Muscle of leg (tissue), 11 donors: ENCODE measurements around the gene IL22. TPM values are rescaled to one million over a fixed set of nuclear protein-coding genes. Genes with fewer than 3 reads are reported as not detected.

Experiments
- DNase-seq: peaks from one replicate; pipeline ENCODE4 v3.0.0; 2013
- H3K27ac ChIP-seq: one replicate; pipeline ENCODE4 v1.5.1; 2013; ENCODE audit warnings: mild to moderate bottlenecking, low read length, control low read depth
- H3K27me3 ChIP-seq: one replicate; pipeline ENCODE4 v1.6.1; 2013; ENCODE audit warnings: low read length; ENCODE audit not compliant: control insufficient read depth, insufficient read depth
- H3K36me3 ChIP-seq: one replicate; pipeline ENCODE4 v1.6.1; 2013; ENCODE audit warnings: low read length; ENCODE audit not compliant: control insufficient read depth, insufficient read depth
- H3K4me1 ChIP-seq: one replicate; pipeline ENCODE4 v1.6.1; 2013; ENCODE audit warnings: low read length; ENCODE audit not compliant: control insufficient read depth, insufficient read depth
- H3K4me3 ChIP-seq: one replicate; pipeline ENCODE4 v1.5.1; 2013; ENCODE audit warnings: low read length, control low read depth
- H3K9me3 ChIP-seq: replicated peaks from 2 replicates; pipeline ENCODE4 v1.6.1; 2013; ENCODE audit warnings: low read depth, low read length; ENCODE audit not compliant: control insufficient read depth
- WGBS: methylation state at CpG from one replicate; pipeline ENCODE4 v1.1.5; 2013; ENCODE audit warnings: missing lambda C conversion rate; ENCODE audit not compliant: insufficient coverage; 5-methylcytosine and 5-hydroxymethylcytosine counted together
- polyA plus RNA-seq, 8 donors: library from polyadenylated mRNA; unstranded; fragments of 120-200 nt; gene quantifications; one replicate each; pipeline versions ENCODE4 v1.2.1 to v1.2.3, GENCODE V29; 2013; ENCODE audit warnings: inconsistent platforms in 1 of 8, low replicate concordance in 1 of 8; ENCODE audit not compliant: insufficient read length in 8 of 8, insufficient read depth in 1 of 8
- total RNA-seq: library from RNA; stranded (reverse); fragments of 120-200 nt; gene quantifications from one replicate; pipeline ENCODE4 v1.2.4, GENCODE V29; 2013

The IL22 gene
- total and polyA plus RNA-seq, 9 donors, result not detected

DNA sequence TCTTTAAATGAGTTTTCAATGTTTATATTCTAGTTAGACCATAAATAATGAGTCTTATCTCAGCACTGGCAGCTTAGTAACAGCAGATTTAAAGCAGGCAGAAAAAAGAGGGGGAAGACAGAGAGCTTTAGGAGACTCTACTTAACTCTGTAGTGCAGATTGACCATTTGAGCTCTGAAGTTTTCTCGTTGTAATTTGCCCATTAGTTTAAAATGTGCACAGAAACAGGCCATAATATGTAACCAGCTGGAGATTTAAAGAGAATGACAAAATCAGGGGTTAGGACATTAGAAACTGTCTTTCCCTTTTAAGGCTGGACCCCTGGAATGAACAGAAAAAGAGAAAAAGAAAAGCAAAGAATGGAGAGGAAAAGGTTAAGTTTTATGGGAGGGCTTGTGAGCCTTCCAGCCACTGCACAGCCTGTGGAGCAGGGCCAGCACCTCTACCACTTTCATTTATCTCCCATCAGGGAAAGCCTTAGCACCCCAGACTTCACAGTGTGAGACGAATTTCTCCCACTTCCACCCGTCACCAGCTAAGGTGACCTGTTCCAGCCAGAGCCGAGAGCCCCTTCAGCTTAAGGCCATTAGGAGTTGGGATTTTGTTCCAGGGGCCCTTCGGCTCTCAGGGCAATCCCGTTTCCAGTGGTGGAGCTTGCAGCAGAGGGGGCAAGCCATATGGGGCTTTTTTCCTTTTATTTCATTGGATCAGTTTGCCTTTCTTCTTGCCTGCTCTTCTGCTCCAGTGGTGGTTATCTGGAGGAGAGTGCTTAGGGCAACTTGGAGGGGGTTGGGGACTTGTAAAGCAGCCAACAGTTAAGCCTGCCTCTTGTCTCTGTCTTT, 8.0 kb downstream of the IL22 start:
- DNase-seq, result peak; percentile 36
- WGBS, result 8% methylated on average over 2 of the region's 6 CpGs
- no peaks in the 10 kb centered on the region for H3K4me1 ChIP-seq
- H3K36me3 ChIP-seq, result no peaks in the 10 kb centered on the region
- no peaks in the 10 kb centered on the region for H3K9me3 ChIP-seq
- no peak overlapping the region for H3K27ac ChIP-seq
- H3K27me3 ChIP-seq, result no peaks in the 10 kb centered on the region
- peak overlapping the region; percentile 16 for H3K4me3 ChIP-seq

DNA sequence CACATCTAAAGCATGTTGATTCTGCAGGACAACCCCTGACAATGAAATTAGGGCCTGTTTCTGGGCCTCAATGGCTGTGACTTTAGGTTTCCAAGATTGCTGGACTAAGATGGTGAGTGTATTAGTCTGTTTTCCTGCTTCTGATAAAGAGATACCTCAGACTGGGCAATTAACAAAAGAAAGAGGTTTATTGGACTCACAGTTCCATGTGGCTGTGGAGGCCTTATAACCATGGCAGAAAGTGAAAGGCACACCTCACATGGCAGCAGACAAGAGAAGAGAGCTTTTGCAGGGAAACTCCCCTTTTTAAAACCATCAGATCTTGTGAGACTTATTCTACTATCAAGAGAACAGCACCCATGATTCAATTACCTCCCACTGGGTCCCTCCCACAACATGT, 10.6 kb downstream of the IL22 start:
- H3K4me3 ChIP-seq, result no peak overlapping the region
- no peaks in the 10 kb centered on the region for H3K27me3 ChIP-seq
- no peak overlapping the region for H3K27ac ChIP-seq
- DNase-seq, result no peak
- no peaks in the 10 kb centered on the region for H3K36me3 ChIP-seq
- no peaks in the 10 kb centered on the region for H3K9me3 ChIP-seq
- no peaks in the 10 kb centered on the region for H3K4me1 ChIP-seq

DNA sequence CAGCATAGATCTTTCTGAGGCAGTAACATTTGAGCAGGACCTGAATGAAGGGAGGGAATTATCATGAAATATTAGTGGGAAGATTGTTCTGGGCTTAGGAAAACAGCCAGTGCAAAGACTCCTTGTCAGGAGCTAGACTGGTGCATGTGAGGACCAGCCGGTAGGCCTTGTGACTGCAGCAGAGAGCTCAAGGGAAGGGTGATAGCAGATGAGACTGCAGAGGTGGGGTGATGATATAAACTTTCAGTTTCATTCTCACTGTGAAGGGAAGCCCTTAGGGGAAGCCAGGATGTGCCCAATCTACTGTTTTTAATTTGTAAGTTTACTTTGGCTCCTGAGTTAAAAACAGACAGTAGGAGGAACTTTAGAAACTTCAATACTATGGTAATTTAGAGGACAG, 12.4 kb downstream of the IL22 start:
- Histone ChIP-seq H3K27me3 (no peaks in the 10 kb centered on the region), H3K9me3 (no peaks in the 10 kb centered on the region), H3K27ac (no peak overlapping the region), H3K36me3 (no peaks in the 10 kb centered on the region), H3K4me3 (no peak overlapping the region), H3K4me1 (no peaks in the 10 kb centered on the region)
- DNase-seq, result no peak
- WGBS, result 50% methylated on average over 1 of the region's 1 CpG

DNA sequence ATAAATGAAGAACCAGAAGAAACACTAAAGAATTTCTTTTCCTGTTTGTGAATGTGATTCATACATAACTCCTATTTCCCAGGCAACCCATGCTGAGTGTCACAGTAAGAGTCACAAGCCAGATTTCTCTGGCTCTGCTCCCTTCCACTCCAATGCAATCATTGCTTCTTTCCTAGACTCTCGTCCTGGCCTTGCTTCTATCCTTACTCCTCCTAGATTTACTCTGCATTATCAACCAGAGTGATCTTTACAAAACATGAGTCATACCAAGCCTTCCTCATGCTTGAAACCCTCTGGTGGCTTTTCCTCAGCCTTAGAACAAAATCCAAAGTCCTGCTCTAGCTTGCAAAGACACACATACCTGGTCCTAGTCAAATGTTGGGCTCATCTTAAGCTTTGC, 13.3 kb downstream of the IL22 start:
- Histone ChIP-seq H3K36me3 (no peaks in the 10 kb centered on the region), H3K4me1 (no peaks in the 10 kb centered on the region), H3K4me3 (no peak overlapping the region), H3K9me3 (no peaks in the 10 kb centered on the region), H3K27me3 (no peaks in the 10 kb centered on the region), H3K27ac (no peak overlapping the region)
- DNase-seq, result peak; percentile 54
- 30% methylated on average over 1 of the region's 1 CpG for WGBS

DNA sequence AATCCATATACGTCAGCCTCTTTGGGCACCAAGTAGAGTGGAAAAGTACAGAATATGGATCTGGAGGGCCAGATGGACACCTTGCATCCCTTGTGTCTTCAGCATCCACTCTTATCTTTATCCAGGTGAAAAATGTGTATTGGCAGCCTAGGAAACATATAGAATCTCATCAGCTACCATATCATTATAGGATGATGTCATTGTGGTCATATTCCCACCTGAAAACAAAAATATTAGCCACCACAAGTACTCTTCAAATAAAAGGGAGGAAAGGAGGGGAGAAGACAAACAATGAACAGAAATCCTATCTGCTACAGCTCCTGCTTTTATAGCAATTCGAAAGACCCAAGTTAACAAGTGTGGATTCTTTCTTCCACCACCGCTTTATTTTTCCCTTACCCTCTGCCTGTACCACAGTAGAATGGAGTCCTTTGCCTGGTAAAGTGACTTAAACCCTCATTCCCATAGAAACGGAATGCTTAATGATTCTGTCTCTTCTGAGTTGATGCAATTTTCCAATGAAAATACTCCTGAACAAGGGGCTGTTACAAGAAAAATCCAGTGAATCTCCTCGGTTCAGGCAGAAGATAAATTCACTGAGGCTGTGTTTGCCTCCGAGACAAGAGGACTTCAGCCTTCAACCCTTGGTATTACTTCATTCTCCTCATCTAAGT, 14.0 kb downstream of the IL22 start:
- WGBS, result 72% methylated on average over 4 of the region's 6 CpGs
- no peak overlapping the region for H3K27ac ChIP-seq
- DNase-seq, result no peak
- no peaks in the 10 kb centered on the region for H3K36me3 ChIP-seq
- no peaks in the 10 kb centered on the region for H3K27me3 ChIP-seq
- H3K9me3 ChIP-seq, result no peaks in the 10 kb centered on the region
- H3K4me3 ChIP-seq, result no peak overlapping the region
- H3K4me1 ChIP-seq, result no peaks in the 10 kb centered on the region

DNA sequence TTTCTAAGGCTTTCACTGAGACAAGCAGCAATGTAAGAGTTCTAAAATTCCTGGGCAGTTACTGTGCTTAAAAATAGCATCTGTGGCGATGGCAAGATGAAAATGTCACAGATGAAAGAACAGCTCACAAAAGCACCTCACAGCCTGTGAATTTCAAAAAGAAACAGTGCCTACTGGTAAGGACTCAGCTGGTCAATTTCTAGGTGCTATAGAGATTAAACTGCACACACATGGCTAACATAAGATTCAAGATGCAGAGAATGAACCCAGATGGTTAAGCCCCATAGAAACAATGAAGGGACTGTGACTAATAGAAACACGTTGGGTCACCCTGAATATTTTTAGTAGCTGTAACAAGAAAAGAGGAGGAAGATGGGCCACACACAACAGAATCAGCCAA, 15.8 kb downstream of the IL22 start:
- H3K4me1 ChIP-seq, result no peaks in the 10 kb centered on the region
- no peak overlapping the region for H3K4me3 ChIP-seq
- no peak for DNase-seq
- WGBS, result no CpG with 5 or more reads among the region's 2 CpGs
- H3K27ac ChIP-seq, result no peak overlapping the region
- H3K36me3 ChIP-seq, result no peaks in the 10 kb centered on the region
- H3K27me3 ChIP-seq, result peaks cover 2% of the 10 kb centered on the region
- H3K9me3 ChIP-seq, result no peaks in the 10 kb centered on the region

DNA sequence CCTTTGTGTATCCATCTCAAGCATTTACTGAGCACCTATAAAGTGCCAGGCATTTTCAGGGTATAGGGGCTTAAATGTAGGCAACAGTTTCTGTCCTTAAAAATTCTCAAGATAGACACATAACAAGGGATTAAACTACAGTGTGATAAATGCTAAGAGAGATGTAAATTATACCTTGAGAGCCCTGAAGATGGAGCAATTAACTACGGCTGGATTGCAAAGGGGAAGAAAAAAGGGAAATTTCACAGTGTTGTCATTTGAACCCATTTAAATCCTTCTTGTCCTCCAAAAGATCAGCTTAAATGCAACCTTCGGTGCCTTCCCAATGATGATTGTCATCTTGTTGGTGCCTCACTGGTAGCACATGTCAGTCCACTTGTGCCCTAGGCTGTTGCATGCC, 16.3 kb downstream of the IL22 start:
- H3K4me3 ChIP-seq, result no peak overlapping the region
- H3K36me3 ChIP-seq, result no peaks in the 10 kb centered on the region
- WGBS, result 43% methylated on average over 1 of the region's 2 CpGs
- no peak for DNase-seq
- no peaks in the 10 kb centered on the region for H3K9me3 ChIP-seq
- H3K4me1 ChIP-seq, result no peaks in the 10 kb centered on the region
- H3K27me3 ChIP-seq, result peaks cover 2% of the 10 kb centered on the region
- H3K27ac ChIP-seq, result no peak overlapping the region

DNA sequence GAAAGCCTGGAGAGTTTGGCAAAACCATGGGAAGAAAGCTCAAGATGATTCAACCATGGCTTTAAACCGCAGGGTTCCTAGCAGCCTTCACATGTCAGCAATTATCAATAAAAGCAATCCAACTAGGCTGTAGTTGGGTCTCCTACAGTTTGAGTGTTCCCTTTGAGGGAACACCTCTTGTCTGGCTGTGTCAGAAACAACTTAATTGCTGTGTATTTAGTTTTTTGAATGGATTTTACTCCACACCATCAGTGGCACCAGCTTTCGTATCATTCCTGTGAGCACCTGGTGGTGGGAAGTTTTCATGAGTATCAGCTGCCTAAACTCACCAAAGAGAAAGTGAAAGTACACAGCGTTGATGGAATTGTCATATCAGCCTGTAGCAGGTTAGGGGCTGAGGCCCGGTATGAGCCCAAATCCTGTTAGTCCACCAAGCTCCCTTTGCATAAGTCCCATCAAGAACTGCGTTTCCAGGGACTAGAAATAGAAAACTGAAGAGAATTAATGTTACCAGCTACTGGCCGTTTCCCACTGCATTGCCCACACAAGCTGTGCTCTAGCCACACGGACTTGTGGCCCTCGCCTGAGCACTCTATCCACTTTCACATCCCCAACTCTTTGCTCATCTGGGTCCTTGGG, 16.9 kb downstream of the IL22 start:
- H3K9me3 ChIP-seq, result no peaks in the 10 kb centered on the region
- no peak overlapping the region for H3K4me3 ChIP-seq
- no peaks in the 10 kb centered on the region for H3K4me1 ChIP-seq
- no peak for DNase-seq
- no peaks in the 10 kb centered on the region for H3K36me3 ChIP-seq
- 80% methylated on average over 3 of the region's 8 CpGs for WGBS
- peaks cover 2% of the 10 kb centered on the region for H3K27me3 ChIP-seq
- H3K27ac ChIP-seq, result no peak overlapping the region

DNA sequence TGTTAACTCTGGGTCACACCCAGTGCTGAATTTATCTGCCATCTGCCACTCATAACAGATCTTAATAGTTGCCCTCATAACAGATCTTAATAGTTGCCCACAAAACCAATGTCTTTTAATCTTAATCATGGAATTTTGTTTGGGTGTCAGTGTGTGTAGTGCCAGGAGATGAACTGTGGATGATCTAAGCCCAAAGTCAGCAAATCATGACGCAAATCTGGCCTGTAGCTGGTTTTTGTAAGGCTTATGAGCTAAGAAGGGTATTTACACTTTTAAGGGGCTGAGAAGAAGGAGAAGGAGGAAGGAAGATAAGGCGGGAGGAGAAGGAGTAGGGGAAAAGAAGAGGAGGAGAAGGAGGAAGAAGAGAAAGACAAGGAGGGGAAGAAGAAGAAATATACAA, 17.8 kb downstream of the IL22 start:
- Histone ChIP-seq H3K36me3 (no peaks in the 10 kb centered on the region), H3K9me3 (no peaks in the 10 kb centered on the region), H3K27ac (no peak overlapping the region), H3K4me3 (no peak overlapping the region), H3K27me3 (peaks cover 2% of the 10 kb centered on the region), H3K4me1 (no peaks in the 10 kb centered on the region)
- DNase-seq, result no peak
- 75% methylated on average over 1 of the region's 2 CpGs for WGBS

DNA sequence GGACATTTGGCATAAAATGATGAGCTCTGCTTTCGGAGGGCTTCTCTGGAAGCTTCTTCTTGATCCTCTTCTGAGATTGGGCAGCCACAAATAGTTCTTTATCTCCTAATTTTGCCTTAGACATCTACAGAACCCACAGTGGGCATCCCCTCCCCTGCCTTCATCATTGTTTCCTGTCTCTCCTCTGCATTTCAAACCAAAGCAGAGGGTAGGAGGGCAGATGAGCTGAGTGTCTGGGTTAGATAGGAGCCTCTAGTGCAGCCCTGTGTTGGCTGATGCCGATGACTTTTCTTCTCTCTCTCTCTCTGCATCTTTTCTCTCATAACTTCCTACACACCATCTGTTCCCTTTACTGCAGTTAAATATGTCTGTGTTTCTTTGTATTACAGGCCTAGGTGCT, 19.3 kb downstream of the IL22 start:
- DNase-seq, result no peak
- H3K36me3 ChIP-seq, result no peaks in the 10 kb centered on the region
- no peaks in the 10 kb centered on the region for H3K9me3 ChIP-seq
- peaks cover 2% of the 10 kb centered on the region for H3K27me3 ChIP-seq
- H3K4me1 ChIP-seq, result no peaks in the 10 kb centered on the region
- H3K27ac ChIP-seq, result no peak overlapping the region
- no peak overlapping the region for H3K4me3 ChIP-seq
- 100% methylated on average over 1 of the region's 2 CpGs for WGBS
